Fibroblast of lung (primary cell): ENCODE data around the gene KRTAP5-1.

ENCODE experiments used
- CTCF ChIP-seq, 2 donors: IDR thresholded peaks in 1 of 2; conservative IDR thresholded peaks in 1 of 2; 1 replicate in 1 of 2; 2 replicates in 1 of 2; pipeline ENCODE4 v1.5.1; 2011 to 2012; ENCODE audit warnings: low read length in 2 of 2, control low read depth in 1 of 2, inconsistent platforms in 1 of 2, low read depth in 1 of 2, mild to moderate bottlenecking in 1 of 2
- EZH2 ChIP-seq: IDR thresholded peaks from 2 replicates; pipeline ENCODE4 v1.5.1; 2012; ENCODE audit warnings: low read length, control low read depth, mild to moderate bottlenecking; ENCODE audit errors: missing control alignments

- no peak for TF ChIP-seq CTCF (conservative IDR thresholded peaks at IDR 0.05 in 1 of 2, IDR thresholded peaks at IDR 0.05 in 1 of 2; ENCODE audit: low read depth in 1 of 2, low read length in 2 of 2)
- TF ChIP-seq EZH2: no peak
Measured at GRCh38 chr11:1572197-1573076, 12.6 kb downstream of the KRTAP5-1 start, which contains the start of gene DUSP8.
